BLaER1 (cell line): ENCODE results near the gene ZNF426.
"Not testable (repeated sequence)": the region's sequence is repeated elsewhere in the genome, so short reads cannot be mapped to it uniquely, and the experiment has no call there.

Source experiments
- H3K27ac ChIP-seq: shearing (Covaris generic); formaldehyde crosslinking; 2 replicates; pipeline ENCODE4 v1.8.1; 2022
- H3K27me3 ChIP-seq: shearing (Covaris generic); formaldehyde crosslinking; 2 replicates; pipeline ENCODE4 v1.8.1; 2022
- H3K36me3 ChIP-seq: shearing (Covaris generic); formaldehyde crosslinking; 2 replicates; pipeline ENCODE4 v1.8.1; 2022
- H3K4me1 ChIP-seq: shearing (Covaris generic); formaldehyde crosslinking; 2 replicates; pipeline ENCODE4 v1.8.1; 2022
- H3K4me2 ChIP-seq: shearing (Covaris generic); formaldehyde crosslinking; 2 replicates; pipeline ENCODE4 v1.8.1; 2022
- H3K4me3 ChIP-seq: shearing (Covaris generic); formaldehyde crosslinking; 2 replicates; pipeline ENCODE4 v1.8.1; 2022
- H3K9ac ChIP-seq: shearing (Covaris generic); formaldehyde crosslinking; 2 replicates; pipeline ENCODE4 v1.8.1; 2022
- H3K9me3 ChIP-seq: shearing (Covaris generic); formaldehyde crosslinking; 2 replicates; pipeline ENCODE4 v1.8.1; 2022
- H4K20me1 ChIP-seq: shearing (Covaris generic); formaldehyde crosslinking; 2 replicates; pipeline ENCODE4 v1.8.1; 2022
- Cebpa-rat ChIP-seq: shearing (Covaris generic); IDR thresholded peaks from 2 replicates; pipeline ENCODE4 v1.8.1; 2022

Gene ZNF426

GRCh38 chr19:9552536-9553274 lies 14.3 kb upstream of the ZNF426 start:
- H3K27me3 ChIP-seq = no peaks in the 10 kb centered on the region
- no peak overlapping the region for H3K27ac ChIP-seq
- no peak overlapping the region for H3K4me3 ChIP-seq
- no peak overlapping the region for H3K9ac ChIP-seq
- H3K9me3 ChIP-seq = peaks cover 53% of the 10 kb centered on the region
- no peak for TF ChIP-seq Cebpa-rat
- no peaks in the 10 kb centered on the region for H3K4me1 ChIP-seq
- H4K20me1 ChIP-seq = no peaks in the 10 kb centered on the region
- peaks cover 54% of the 10 kb centered on the region for H3K36me3 ChIP-seq
- H3K4me2 ChIP-seq = no peak overlapping the region

- Histone ChIP-seq H3K9me3 (peaks cover 56% of the 10 kb centered on the region), H4K20me1 (no peaks in the 10 kb centered on the region), H3K4me1 (peaks cover 13% of the 10 kb centered on the region), H3K4me2 (no peak overlapping the region), H3K4me3 (no peak overlapping the region), H3K9ac (no peak overlapping the region), H3K27ac (no peak overlapping the region), H3K27me3 (no peaks in the 10 kb centered on the region), H3K36me3 (peaks cover 32% of the 10 kb centered on the region)
- TF ChIP-seq Cebpa-rat = no peak
These were observed 9.4 kb upstream of the ZNF426 start for GRCh38 chr19:9547870-9548269.

- H3K27ac ChIP-seq, H3K4me3 ChIP-seq, H3K9ac ChIP-seq, H3K27me3 ChIP-seq, H4K20me1 ChIP-seq, H3K4me2 ChIP-seq, H3K36me3 ChIP-seq: not testable (repeated sequence)
- peaks cover 34% of the 10 kb centered on the region for H3K4me1 ChIP-seq
- H3K9me3 ChIP-seq = peaks cover 20% of the 10 kb centered on the region
These were observed 2.8 kb upstream of the ZNF426 start for GRCh38 chr19:9541281-9541680.

GRCh38 chr19:9539921-9540320 lies 1.5 kb upstream of the ZNF426 start:
- not testable (repeated sequence) for H3K27ac ChIP-seq, H4K20me1 ChIP-seq, H3K4me2 ChIP-seq, H3K9ac ChIP-seq, H3K27me3 ChIP-seq
- Histone ChIP-seq H3K4me1 (peaks cover 33% of the 10 kb centered on the region), H3K9me3 (peaks cover 34% of the 10 kb centered on the region), H3K4me3 (0 out of 2 replicates have a peak overlapping the region, but pooled peaks have one; percentile 88), H3K36me3 (peaks cover 19% of the 10 kb centered on the region)

GRCh38 chr19:9539201-9539600 lies 756 bp upstream of the ZNF426 start:
- H3K4me1 ChIP-seq = peaks cover 26% of the 10 kb centered on the region
- peak overlapping the region; percentile 88 for H3K4me3 ChIP-seq
- H3K36me3 ChIP-seq = peaks cover 27% of the 10 kb centered on the region
- H3K27me3 ChIP-seq, H4K20me1 ChIP-seq: not testable (repeated sequence)
- peak overlapping the region; percentile 95 for H3K27ac ChIP-seq
- H3K9me3 ChIP-seq = peaks cover 41% of the 10 kb centered on the region
- 0 out of 2 replicates have a peak overlapping the region, but pooled peaks have one; percentile 98 for H3K9ac ChIP-seq
- H3K4me2 ChIP-seq = peak overlapping the region; percentile 93

DNA sequence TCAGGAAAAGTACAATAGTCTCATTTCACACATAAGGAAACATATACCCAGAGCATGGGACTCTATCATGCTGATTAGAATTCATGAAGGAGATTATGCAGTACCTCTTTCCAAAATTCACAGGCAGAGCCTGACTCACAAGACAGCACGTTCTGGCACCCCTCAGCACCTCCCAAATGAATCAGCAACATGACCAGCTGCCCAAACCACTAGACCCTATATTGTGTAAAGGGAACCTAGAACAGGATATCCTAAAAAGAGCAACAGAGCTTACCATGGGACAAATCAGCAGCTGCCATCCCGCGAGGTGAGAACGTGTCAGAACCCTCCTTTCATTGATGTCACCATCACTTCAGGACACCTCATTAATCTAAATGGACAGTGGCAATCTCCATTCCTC lies 2.5 kb downstream of the ZNF426 start:
- Histone ChIP-seq H3K9ac (no peak overlapping the region), H3K27me3 (no peaks in the 10 kb centered on the region), H3K4me1 (peaks cover 21% of the 10 kb centered on the region), H3K9me3 (peaks cover 74% of the 10 kb centered on the region), H3K27ac (no peak overlapping the region), H3K4me2 (no peak overlapping the region), H4K20me1 (no peaks in the 10 kb centered on the region; the same call in 1 of the 2 replicates), H3K4me3 (peak overlapping the region; percentile 88; the same call in 1 of the 2 replicates), H3K36me3 (peaks cover 59% of the 10 kb centered on the region)
- TF ChIP-seq Cebpa-rat = no peak

GRCh38 chr19:9531933-9532332 lies 6.5 kb downstream of the ZNF426 start:
- no peak for TF ChIP-seq Cebpa-rat
- no peaks in the 10 kb centered on the region; the same call in 1 of the 2 replicates for H3K27me3 ChIP-seq
- peaks cover 99% of the 10 kb centered on the region for H3K9me3 ChIP-seq
- H3K9ac ChIP-seq = no peak overlapping the region
- no peak overlapping the region for H3K27ac ChIP-seq
- H3K4me1 ChIP-seq = peaks cover 7% of the 10 kb centered on the region
- H3K36me3 ChIP-seq = peaks cover 99% of the 10 kb centered on the region
- H3K4me3 ChIP-seq = peak overlapping the region; percentile 48
- H3K4me2 ChIP-seq = no peak overlapping the region
- no peaks in the 10 kb centered on the region; the same call in 1 of the 2 replicates for H4K20me1 ChIP-seq

DNA sequence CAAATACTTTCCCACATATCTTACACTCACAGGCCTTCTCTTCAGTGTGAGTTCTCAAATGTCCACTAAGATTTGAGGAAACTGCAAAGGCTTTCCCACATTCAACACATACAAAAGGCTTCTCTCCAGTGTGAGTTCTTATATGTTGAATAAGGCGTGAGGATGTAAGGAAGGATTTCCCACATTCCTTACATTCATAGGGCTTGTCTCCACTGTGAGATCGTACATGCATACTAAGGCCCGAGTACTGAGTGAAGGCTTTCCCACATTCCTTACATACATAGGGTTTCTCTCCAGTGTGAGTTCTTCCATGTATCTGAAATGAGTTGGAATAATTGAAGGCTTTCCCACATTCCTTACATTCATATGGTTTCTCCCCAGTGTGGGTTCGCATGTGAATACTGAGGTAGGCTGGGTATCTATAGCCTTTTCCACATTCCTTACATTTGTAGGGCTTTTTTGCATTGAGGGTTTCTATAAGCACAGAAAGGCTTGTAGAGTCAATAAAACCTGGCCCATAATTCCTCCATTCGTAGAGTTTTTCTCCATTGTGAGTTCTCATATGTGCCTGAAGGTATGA lies 9.6 kb downstream of the ZNF426 start:
- H3K36me3 ChIP-seq = peaks cover 97% of the 10 kb centered on the region
- H3K27ac ChIP-seq = no peak overlapping the region
- H4K20me1 ChIP-seq = no peaks in the 10 kb centered on the region
- no peak overlapping the region for H3K9ac ChIP-seq
- TF ChIP-seq Cebpa-rat = no peak
- H3K4me2 ChIP-seq = no peak overlapping the region
- H3K4me1 ChIP-seq = no peaks in the 10 kb centered on the region
- peak overlapping the region; percentile 48 for H3K4me3 ChIP-seq
- no peaks in the 10 kb centered on the region; the same call in 1 of the 2 replicates for H3K27me3 ChIP-seq
- peaks cover 100% of the 10 kb centered on the region for H3K9me3 ChIP-seq

GRCh38 chr19:9523885-9524474 lies 14.5 kb downstream of the ZNF426 start:
- H3K36me3 ChIP-seq = peaks cover 75% of the 10 kb centered on the region
- peak overlapping the region; percentile 38; the same call in 1 of the 2 replicates for H3K4me3 ChIP-seq
- H3K27ac ChIP-seq = no peak overlapping the region
- no peak for TF ChIP-seq Cebpa-rat
- H3K9me3 ChIP-seq = peaks cover 100% of the 10 kb centered on the region
- no peak overlapping the region for H3K4me2 ChIP-seq
- H3K27me3 ChIP-seq = no peaks in the 10 kb centered on the region
- H3K9ac ChIP-seq = no peak overlapping the region
- no peaks in the 10 kb centered on the region for H3K4me1 ChIP-seq
- H4K20me1 ChIP-seq = no peaks in the 10 kb centered on the region

GRCh38 chr19:9507285-9507684 lies 31.2 kb downstream of the ZNF426 start:
- H3K9me3 ChIP-seq = peaks cover 72% of the 10 kb centered on the region
- H3K27ac ChIP-seq = no peak overlapping the region
- no peak overlapping the region for H3K4me3 ChIP-seq

More at GRCh38 chr19:9507285-9507684, 31.2 kb downstream of the ZNF426 start:
- no peak overlapping the region for H3K9ac ChIP-seq
- no peaks in the 10 kb centered on the region for H3K27me3 ChIP-seq
- no peaks in the 10 kb centered on the region for H3K4me1 ChIP-seq
- H4K20me1 ChIP-seq = no peaks in the 10 kb centered on the region
- no peak for TF ChIP-seq Cebpa-rat
- no peak overlapping the region for H3K4me2 ChIP-seq
- peaks cover 8% of the 10 kb centered on the region for H3K36me3 ChIP-seq
